ENCODE results near the gene INPP5A.
A peak's percentile ranks its signal among the peaks of the same experiment; 100 is the strongest.

INPP5A gene

GRCh38 chr10:132536877-132537683, 507 bp upstream of the INPP5A start:
- peak; percentile 100 for DNase-seq (ENCODE audit: low spot score)

- DNase-seq (ENCODE audit: low spot score) = no peak
Observed at GRCh38 chr10:132538031-132538789, 623 bp downstream of the INPP5A start.

GRCh38 chr10:132538790-132539421, 1.3 kb downstream of the INPP5A start:
- DNase-seq (ENCODE audit: low spot score) = no peak

GRCh38 chr10:132539431-132539839, 1.8 kb downstream of the INPP5A start:
- peak; percentile 87 for DNase-seq (ENCODE audit: low spot score)

GRCh38 chr10:132539894-132540293, 2.3 kb downstream of the INPP5A start:
- DNase-seq (ENCODE audit: low spot score) = no peak

- peak; percentile 61 for DNase-seq (ENCODE audit: low spot score)
Observed at GRCh38 chr10:132540456-132540855, 2.9 kb downstream of the INPP5A start.

- no peak for DNase-seq (ENCODE audit: low spot score)
Observed at GRCh38 chr10:132541129-132541528, 3.5 kb downstream of the INPP5A start.

- peak; percentile 64 for DNase-seq (ENCODE audit: low spot score)
Observed at GRCh38 chr10:132541601-132542011, 4.0 kb downstream of the INPP5A start.

- peak; percentile 38 for DNase-seq (ENCODE audit: low spot score)
Observed at GRCh38 chr10:132542086-132542775, 4.6 kb downstream of the INPP5A start.

GRCh38 chr10:132542819-132543218, 5.2 kb downstream of the INPP5A start:
- no peak for DNase-seq (ENCODE audit: low spot score)

GRCh38 chr10:132543916-132544743, 6.5 kb downstream of the INPP5A start:
- DNase-seq (ENCODE audit: low spot score) = no peak

GRCh38 chr10:132544744-132545658, 7.4 kb downstream of the INPP5A start:
- DNase-seq (ENCODE audit: low spot score) = no peak

- DNase-seq (ENCODE audit: low spot score) = no peak
Observed at GRCh38 chr10:132545659-132546367, 8.2 kb downstream of the INPP5A start.

GRCh38 chr10:132546567-132547420, 9.2 kb downstream of the INPP5A start:
- DNase-seq (ENCODE audit: low spot score) = peak; percentile 41

GRCh38 chr10:132547421-132547861, 9.9 kb downstream of the INPP5A start:
- DNase-seq (ENCODE audit: low spot score) = no peak

GRCh38 chr10:132548106-132548823, 10.7 kb downstream of the INPP5A start:
- DNase-seq (ENCODE audit: low spot score) = no peak

- no peak for DNase-seq (ENCODE audit: low spot score)
Observed at GRCh38 chr10:132548869-132549268, 11.3 kb downstream of the INPP5A start.

GRCh38 chr10:132549371-132549770, 11.8 kb downstream of the INPP5A start:
- DNase-seq (ENCODE audit: low spot score) = no peak
